Stimulated activated CD4-positive, alpha-beta T cell treated with anti-CD3 and anti-CD28 coated beads, Interleukin-15, amount 100 ng/mL, for 24 hours (primary cell): Measurements from ENCODE around the gene THAP3.
"Not testable (repeated sequence)": the region's sequence is repeated elsewhere in the genome, so short reads cannot be mapped to it uniquely, and the experiment has no call there.

Experiments
- DNase-seq: peaks from one replicate; pipeline ENCODE4 v3.0.0-alpha.2; 2020

The THAP3 gene

GRCh38 chr1:6591644-6592043 is 33.0 kb upstream of the THAP3 start:
- DNase-seq, result no peak

GRCh38 chr1:6592441-6592840 is 32.2 kb upstream of the THAP3 start:
- DNase-seq, result no peak

- no peak for DNase-seq
Observed at GRCh38 chr1:6592865-6593593, 31.6 kb upstream of the THAP3 start.

GRCh38 chr1:6593810-6594209 is 30.9 kb upstream of the THAP3 start:
- no peak for DNase-seq

- no peak for DNase-seq
Observed at GRCh38 chr1:6594977-6595740, 29.5 kb upstream of the THAP3 start.

- no peak for DNase-seq
Observed at GRCh38 chr1:6596351-6596750, 28.3 kb upstream of the THAP3 start.

- no peak for DNase-seq
Observed at GRCh38 chr1:6596886-6597776, 27.5 kb upstream of the THAP3 start.

- no peak for DNase-seq
Observed at GRCh38 chr1:6597777-6598131, 26.9 kb upstream of the THAP3 start.

- peak; percentile 73 for DNase-seq
Observed at GRCh38 chr1:6599141-6599975, 25.3 kb upstream of the THAP3 start.

- not testable (repeated sequence) for DNase-seq
Observed at GRCh38 chr1:6599991-6600390, 24.7 kb upstream of the THAP3 start.

GRCh38 chr1:6600410-6601048 is 24.1 kb upstream of the THAP3 start:
- DNase-seq, result no peak

GRCh38 chr1:6601049-6601922 is 23.4 kb upstream of the THAP3 start:
- DNase-seq, result peak; percentile 91

GRCh38 chr1:6601923-6602668 is 22.6 kb upstream of the THAP3 start:
- DNase-seq, result peak; percentile 54

GRCh38 chr1:6602669-6603237 is 21.9 kb upstream of the THAP3 start, which contains the start of gene KLHL21:
Gene KLHL21 (minus strand): TSS chr1:6602869. CDS start chr1:6602817, 52 bp downstream.
- DNase-seq, result peak; percentile 93

- DNase-seq, result peak; percentile 69
Observed at GRCh38 chr1:6603238-6603914, 21.3 kb upstream of the THAP3 start.

- DNase-seq, result peak; percentile 47
Observed at GRCh38 chr1:6603915-6604558, 20.6 kb upstream of the THAP3 start.

GRCh38 chr1:6612641-6613360 is 11.9 kb upstream of the THAP3 start:
- no peak for DNase-seq
